SK-N-SH treated with all-trans-retinoic acid at 6 μM for 48 hours (cell line): ENCODE measurements around the gene PHYKPL.

Experiments used
- ATAC-seq: fragments of 200-7000 bp; cut with Tn5 transposase; 3 replicates; pipeline ENCODE4 v1.9.1; 2020; ENCODE audit warnings: mild to moderate bottlenecking, moderate library complexity
- ARNTL ChIP-seq: fragments of 450-650 bp; formaldehyde crosslinking; IDR thresholded peaks from 2 replicates; pipeline ENCODE4 v1.5.0; 2020; ENCODE audit warnings: low read depth, mild to moderate bottlenecking, moderate library complexity, borderline replicate concordance
- BACH2 ChIP-seq: fragments of 250-450 bp; sonication (Bioruptor Pico); IDR thresholded peaks from 2 replicates; pipeline ENCODE4 v1.9.0; 2021; ENCODE audit warnings: mild to moderate bottlenecking, borderline replicate concordance
- CSDC2 ChIP-seq: fragments of 250-450 bp; sonication (Bioruptor Pico); IDR thresholded peaks from 2 replicates; pipeline ENCODE4 v1.5.0; 2020; ENCODE audit warnings: mild to moderate bottlenecking, moderate library complexity
- CSRNP3 ChIP-seq: fragments of 250-450 bp; sonication (Bioruptor Pico); IDR thresholded peaks from 2 replicates; pipeline ENCODE4 v1.5.1; 2021; ENCODE audit warnings: mild to moderate bottlenecking, moderate library complexity
- ESRRG ChIP-seq: fragments of 250-450 bp; sonication (Bioruptor Pico); IDR thresholded peaks from 2 replicates; pipeline ENCODE4 v1.6.1; 2021; ENCODE audit warnings: mild to moderate bottlenecking
- GLIS3 ChIP-seq: fragments of 250-450 bp; sonication (Bioruptor Pico); IDR thresholded peaks from 2 replicates; pipeline ENCODE4 v1.5.0; 2020; ENCODE audit warnings: mild to moderate bottlenecking, moderate library complexity
- ISL1 ChIP-seq: fragments of 250-450 bp; sonication (Bioruptor Pico); IDR thresholded peaks from 2 replicates; pipeline ENCODE4 v2.1.2; 2022; ENCODE audit warnings: mild to moderate bottlenecking, moderate library complexity
- OSR1 ChIP-seq: fragments of 250-450 bp; sonication (Bioruptor Pico); IDR thresholded peaks from 2 replicates; pipeline ENCODE4 v1.8.0; 2022; ENCODE audit warnings: moderate library complexity, mild to moderate bottlenecking, inconsistent platforms
- PATZ1 ChIP-seq: fragments of 250-450 bp; sonication (Bioruptor Pico); IDR thresholded peaks from 2 replicates; pipeline ENCODE4 v1.8.0; 2020; ENCODE audit warnings: mild to moderate bottlenecking, moderate library complexity, borderline replicate concordance
- POU6F1 ChIP-seq: fragments of 250-450 bp; sonication (Bioruptor Pico); IDR thresholded peaks from 2 replicates; pipeline ENCODE4 v1.8.0; 2021; ENCODE audit warnings: low read depth, mild to moderate bottlenecking, moderate library complexity, borderline replicate concordance
- PPARA ChIP-seq: fragments of 250-450 bp; sonication (Bioruptor Pico); IDR thresholded peaks from 2 replicates; pipeline ENCODE4 v1.5.0; 2020; ENCODE audit warnings: mild to moderate bottlenecking, borderline replicate concordance
- RARB ChIP-seq: fragments of 250-450 bp; sonication (Bioruptor Pico); IDR thresholded peaks from 2 replicates; pipeline ENCODE4 v1.8.0; 2021; ENCODE audit warnings: mild to moderate bottlenecking, moderate library complexity
- SNAI2 ChIP-seq: fragments of 250-450 bp; sonication (Bioruptor Pico); IDR thresholded peaks from 2 replicates; pipeline ENCODE4 v1.5.0; 2020; ENCODE audit warnings: mild to moderate bottlenecking, moderate library complexity
- TCF4 ChIP-seq: fragments of 250-450 bp; sonication (Bioruptor Pico); IDR thresholded peaks from 2 replicates; pipeline ENCODE4 v1.8.0; 2021; ENCODE audit warnings: mild to moderate bottlenecking, moderate library complexity, borderline replicate concordance
- TOX ChIP-seq: fragments of 250-450 bp; sonication (Bioruptor Pico); IDR thresholded peaks from 2 replicates; pipeline ENCODE4 v1.8.0; 2021; ENCODE audit warnings: mild to moderate bottlenecking, moderate library complexity, borderline replicate concordance
- ZC3H10 ChIP-seq: fragments of 250-450 bp; sonication (Bioruptor Pico); IDR thresholded peaks from 2 replicates; pipeline ENCODE4 v1.5.1; 2021; ENCODE audit warnings: mild to moderate bottlenecking, moderate library complexity
- ZFP3 ChIP-seq: fragments of 250-450 bp; sonication (Bioruptor Pico); IDR thresholded peaks from 2 replicates; pipeline ENCODE4 v1.5.0; 2020; ENCODE audit warnings: mild to moderate bottlenecking, moderate library complexity
- ZFP30 ChIP-seq: fragments of 450-650 bp; formaldehyde crosslinking; IDR thresholded peaks from 2 replicates; pipeline ENCODE4 v1.5.0; 2022; ENCODE audit warnings: mild to moderate bottlenecking, moderate library complexity
- ZNF565 ChIP-seq: fragments of 450-650 bp; formaldehyde crosslinking; conservative IDR thresholded peaks from 2 replicates; pipeline ENCODE4 v1.5.0; 2020; ENCODE audit warnings: low read depth, mild to moderate bottlenecking, moderate library complexity
- ZNF70 ChIP-seq: fragments of 450-650 bp; formaldehyde crosslinking; IDR thresholded peaks from 2 replicates; pipeline ENCODE4 v1.5.0; 2020; ENCODE audit warnings: mild to moderate bottlenecking, moderate library complexity
- ZNF8 ChIP-seq: fragments of 450-650 bp; formaldehyde crosslinking; IDR thresholded peaks from 2 replicates; pipeline ENCODE4 v1.5.0; 2020; ENCODE audit warnings: mild to moderate bottlenecking, moderate library complexity

PHYKPL gene

GRCh38 chr5:178238313-178238635 lies 5.7 kb upstream of the PHYKPL start:
- no peak for ATAC-seq
- TF ChIP-seq PATZ1 = no peak
- TF ChIP-seq ESRRG (CRISPR knock-in tag) = no peak
- TF ChIP-seq ISL1 (CRISPR knock-in tag) = no peak
- TF ChIP-seq POU6F1 (CRISPR knock-in tag) = no peak
- no peak for TF ChIP-seq GLIS3 (CRISPR knock-in tag)
- no peak for TF ChIP-seq ZFP30 (CRISPR knock-in tag)
- no peak for TF ChIP-seq CSRNP3 (CRISPR knock-in tag)
- TF ChIP-seq TCF4 (CRISPR knock-in tag) = no peak
- no peak for TF ChIP-seq CSDC2
- TF ChIP-seq BACH2 (CRISPR knock-in tag) = no peak
- TF ChIP-seq OSR1 (CRISPR knock-in tag) = no peak
- TF ChIP-seq PPARA (CRISPR knock-in tag) = no peak
- no peak for TF ChIP-seq ZNF565
- TF ChIP-seq, all 23 proteins: peak for 0

- ATAC-seq = no peak
- TF ChIP-seq OSR1 (CRISPR knock-in tag) (no peak), CSRNP3 (CRISPR knock-in tag) (no peak), PATZ1 (no peak), SNAI2 (no peak), ZNF565 (no peak)
Observed at GRCh38 chr5:178237431-178238312, 5.1 kb upstream of the PHYKPL start.

GRCh38 chr5:178236679-178237078 lies 4.1 kb upstream of the PHYKPL start:
- no peak for ATAC-seq
- TF ChIP-seq OSR1 (CRISPR knock-in tag) = no peak
- TF ChIP-seq TOX = no peak
- TF ChIP-seq RARB (CRISPR knock-in tag) = no peak
- TF ChIP-seq SNAI2 = no peak
- TF ChIP-seq ZNF70 (CRISPR knock-in tag) = no peak
- no peak for TF ChIP-seq CSDC2
- no peak for TF ChIP-seq ZFP3
- TF ChIP-seq ARNTL (CRISPR knock-in tag) = no peak
- TF ChIP-seq ESRRG (CRISPR knock-in tag) = no peak
- TF ChIP-seq TCF4 (CRISPR knock-in tag) = no peak
- TF ChIP-seq PATZ1 = no peak
- TF ChIP-seq CSRNP3 (CRISPR knock-in tag) = no peak
- no peak for TF ChIP-seq ZNF565
- TF ChIP-seq ZFP30 (CRISPR knock-in tag) = no peak
- no peak for TF ChIP-seq ZC3H10 (CRISPR knock-in tag)
- TF ChIP-seq ZNF8 (CRISPR knock-in tag) = no peak
- TF ChIP-seq, all 23 proteins: peak for 0
